Fibroblast of lung (primary cell): ENCODE results near the gene IGF1R.

Source experiments
- EZH2 ChIP-seq: IDR thresholded peaks from 2 replicates; pipeline ENCODE4 v1.5.1; 2012; ENCODE audit warnings: low read length, control low read depth, mild to moderate bottlenecking; ENCODE audit errors: missing control alignments
- TF ChIP-seq, protein P1 (sequence below), 2 donors: IDR thresholded peaks in 1 of 2; conservative IDR thresholded peaks in 1 of 2; 1 replicate in 1 of 2; 2 replicates in 1 of 2; pipeline ENCODE4 v1.5.1; 2011 to 2012; ENCODE audit warnings: low read length in 2 of 2, control low read depth in 1 of 2, inconsistent platforms in 1 of 2, low read depth in 1 of 2, mild to moderate bottlenecking in 1 of 2

DNA sequence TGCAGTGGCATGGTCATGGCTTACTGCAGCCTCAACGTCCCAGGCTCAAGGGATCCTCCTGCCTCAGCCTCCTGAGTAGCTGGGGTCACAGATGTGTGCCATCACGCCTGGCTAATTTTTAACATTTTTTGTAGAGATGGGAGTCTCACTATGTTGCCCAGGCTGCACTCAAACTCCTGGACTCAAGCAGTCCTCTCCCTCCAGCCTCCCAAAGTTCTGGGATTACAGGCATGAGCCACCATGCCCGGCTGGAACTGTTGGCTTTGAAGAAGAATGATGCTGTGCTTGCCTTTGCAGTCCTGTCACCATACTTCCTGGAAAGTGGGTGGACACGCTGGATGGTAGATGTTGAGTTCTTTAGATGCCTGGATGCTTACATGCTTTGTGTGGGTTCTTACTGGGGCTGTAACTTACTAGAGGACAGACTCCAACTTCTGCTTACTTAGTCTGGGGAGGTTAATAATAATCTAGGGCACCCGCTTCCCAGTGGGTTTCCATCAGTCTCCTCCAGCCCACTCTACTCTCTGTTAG lies 36.7 kb downstream of the IGF1R start:
- TF ChIP-seq, protein P1, sequence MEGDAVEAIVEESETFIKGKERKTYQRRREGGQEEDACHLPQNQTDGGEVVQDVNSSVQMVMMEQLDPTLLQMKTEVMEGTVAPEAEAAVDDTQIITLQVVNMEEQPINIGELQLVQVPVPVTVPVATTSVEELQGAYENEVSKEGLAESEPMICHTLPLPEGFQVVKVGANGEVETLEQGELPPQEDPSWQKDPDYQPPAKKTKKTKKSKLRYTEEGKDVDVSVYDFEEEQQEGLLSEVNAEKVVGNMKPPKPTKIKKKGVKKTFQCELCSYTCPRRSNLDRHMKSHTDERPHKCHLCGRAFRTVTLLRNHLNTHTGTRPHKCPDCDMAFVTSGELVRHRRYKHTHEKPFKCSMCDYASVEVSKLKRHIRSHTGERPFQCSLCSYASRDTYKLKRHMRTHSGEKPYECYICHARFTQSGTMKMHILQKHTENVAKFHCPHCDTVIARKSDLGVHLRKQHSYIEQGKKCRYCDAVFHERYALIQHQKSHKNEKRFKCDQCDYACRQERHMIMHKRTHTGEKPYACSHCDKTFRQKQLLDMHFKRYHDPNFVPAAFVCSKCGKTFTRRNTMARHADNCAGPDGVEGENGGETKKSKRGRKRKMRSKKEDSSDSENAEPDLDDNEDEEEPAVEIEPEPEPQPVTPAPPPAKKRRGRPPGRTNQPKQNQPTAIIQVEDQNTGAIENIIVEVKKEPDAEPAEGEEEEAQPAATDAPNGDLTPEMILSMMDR (conservative IDR thresholded peaks at IDR 0.05 in 1 of 2, IDR thresholded peaks at IDR 0.05 in 1 of 2; ENCODE audit: low read depth in 1 of 2, low read length in 2 of 2), result no peak
- no peak for TF ChIP-seq EZH2
